Fibroblast of the aortic adventitia (primary cell): Measurements from ENCODE around the gene LIPC. TPM values are rescaled to one million over a fixed set of nuclear protein-coding genes. Genes with fewer than 3 reads are reported as not detected.
A peak's percentile ranks its signal among the peaks of the same experiment; 100 is the strongest.

Source experiments
- DNase-seq: peaks from one replicate; pipeline ENCODE4 v3.0.0-alpha.2; 2010; ENCODE audit warnings: low read depth
- H3K4me3 ChIP-seq: 2 replicates; pipeline ENCODE4 v1.5.1; 2011; ENCODE audit warnings: low read depth, mild to moderate bottlenecking, control low read depth, low read length, moderate library complexity
- total RNA-seq: library from RNA; depleted of rRNA; stranded (reverse); fragments of >200 nt; gene quantifications from 2 replicates; pipeline ENCODE4 v1.2.3, GENCODE V29; 2012; ENCODE audit warnings: low replicate concordance
- TF ChIP-seq, protein P1 (sequence below): IDR thresholded peaks from 2 replicates; pipeline ENCODE4 v1.5.1; 2011; ENCODE audit warnings: mild to moderate bottlenecking, low read length, control low read depth, inconsistent platforms; ENCODE audit not compliant: insufficient read depth

LIPC gene
- total RNA-seq, 1 donor: 0.90 TPM

DNA sequence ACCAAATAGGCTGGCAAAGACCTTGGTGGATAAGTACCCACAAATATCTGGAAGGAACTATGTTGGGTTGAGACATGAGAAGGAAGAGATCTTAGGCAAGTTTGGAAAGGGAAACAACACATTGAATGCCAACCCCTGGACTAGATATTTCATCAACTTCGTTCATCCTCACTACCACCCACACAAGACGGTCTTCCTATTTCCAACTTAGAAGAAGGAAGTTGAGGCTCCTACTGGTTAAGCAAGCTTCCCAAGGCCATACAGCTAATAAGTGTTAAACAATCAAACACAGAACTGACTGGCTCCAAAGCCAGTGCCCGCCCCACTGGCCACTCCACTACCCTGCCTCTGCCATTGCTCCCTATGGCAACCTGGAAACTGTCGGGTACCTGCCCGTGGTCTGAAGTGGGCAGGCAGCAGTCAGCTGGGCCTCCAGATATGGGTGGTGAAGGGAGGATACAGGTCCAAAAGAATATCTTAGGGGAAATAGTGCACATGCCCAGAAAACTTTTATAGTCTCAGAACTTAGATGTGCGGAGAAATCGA lies 94.9 kb downstream of the LIPC start:
- H3K4me3 ChIP-seq: no peak overlapping the region
- TF ChIP-seq, protein P1, sequence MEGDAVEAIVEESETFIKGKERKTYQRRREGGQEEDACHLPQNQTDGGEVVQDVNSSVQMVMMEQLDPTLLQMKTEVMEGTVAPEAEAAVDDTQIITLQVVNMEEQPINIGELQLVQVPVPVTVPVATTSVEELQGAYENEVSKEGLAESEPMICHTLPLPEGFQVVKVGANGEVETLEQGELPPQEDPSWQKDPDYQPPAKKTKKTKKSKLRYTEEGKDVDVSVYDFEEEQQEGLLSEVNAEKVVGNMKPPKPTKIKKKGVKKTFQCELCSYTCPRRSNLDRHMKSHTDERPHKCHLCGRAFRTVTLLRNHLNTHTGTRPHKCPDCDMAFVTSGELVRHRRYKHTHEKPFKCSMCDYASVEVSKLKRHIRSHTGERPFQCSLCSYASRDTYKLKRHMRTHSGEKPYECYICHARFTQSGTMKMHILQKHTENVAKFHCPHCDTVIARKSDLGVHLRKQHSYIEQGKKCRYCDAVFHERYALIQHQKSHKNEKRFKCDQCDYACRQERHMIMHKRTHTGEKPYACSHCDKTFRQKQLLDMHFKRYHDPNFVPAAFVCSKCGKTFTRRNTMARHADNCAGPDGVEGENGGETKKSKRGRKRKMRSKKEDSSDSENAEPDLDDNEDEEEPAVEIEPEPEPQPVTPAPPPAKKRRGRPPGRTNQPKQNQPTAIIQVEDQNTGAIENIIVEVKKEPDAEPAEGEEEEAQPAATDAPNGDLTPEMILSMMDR: no peak
- no peak for DNase-seq

GRCh38 chr15:58527573-58528187 lies 95.9 kb downstream of the LIPC start:
- TF ChIP-seq, protein P1: no peak
- H3K4me3 ChIP-seq: no peak overlapping the region
- DNase-seq: no peak

DNA sequence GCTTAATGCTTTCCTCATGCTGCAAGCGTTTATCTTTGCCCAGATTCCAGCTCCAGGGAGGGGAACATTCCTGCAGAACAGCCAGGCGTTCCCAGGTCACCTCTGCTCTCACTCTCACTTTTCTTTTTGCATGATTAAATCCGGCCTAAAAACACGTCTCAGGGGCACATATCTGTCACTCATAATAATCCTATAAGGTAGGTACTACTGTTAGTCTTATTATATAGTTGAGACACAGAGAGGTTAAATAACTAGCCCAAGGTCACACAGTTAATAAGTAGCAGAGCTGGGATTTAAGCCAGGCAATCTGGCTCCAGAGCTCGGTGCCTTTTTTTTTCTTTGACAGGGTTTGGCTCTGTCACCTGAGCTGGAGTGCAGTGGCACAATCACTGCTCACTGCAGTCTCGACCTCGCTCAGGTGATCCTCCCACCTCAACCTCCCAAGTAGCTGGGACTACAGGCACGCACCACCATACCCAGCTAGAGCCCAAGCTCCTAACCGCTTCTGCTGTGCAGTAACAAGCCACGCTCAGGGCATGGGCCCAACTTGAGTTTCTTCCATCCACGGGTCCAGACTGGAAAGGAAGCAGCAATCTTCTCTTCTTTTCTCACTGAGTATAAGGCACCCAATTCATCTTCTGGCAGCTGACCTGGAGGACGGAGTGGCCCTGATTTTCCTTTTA lies 96.5 kb downstream of the LIPC start:
- peak; percentile 87 for DNase-seq
- H3K4me3 ChIP-seq: no peak overlapping the region
- TF ChIP-seq, protein P1: no peak

- H3K4me3 ChIP-seq: no peak overlapping the region
- peak; percentile 26 for DNase-seq
- TF ChIP-seq, protein P1: no peak
These were observed 97.2 kb downstream of the LIPC start for GRCh38 chr15:58529041-58529440.

GRCh38 chr15:58530056-58530590 lies 98.3 kb downstream of the LIPC start:
- TF ChIP-seq, protein P1: no peak
- H3K4me3 ChIP-seq: no peak overlapping the region
- DNase-seq: no peak

DNA sequence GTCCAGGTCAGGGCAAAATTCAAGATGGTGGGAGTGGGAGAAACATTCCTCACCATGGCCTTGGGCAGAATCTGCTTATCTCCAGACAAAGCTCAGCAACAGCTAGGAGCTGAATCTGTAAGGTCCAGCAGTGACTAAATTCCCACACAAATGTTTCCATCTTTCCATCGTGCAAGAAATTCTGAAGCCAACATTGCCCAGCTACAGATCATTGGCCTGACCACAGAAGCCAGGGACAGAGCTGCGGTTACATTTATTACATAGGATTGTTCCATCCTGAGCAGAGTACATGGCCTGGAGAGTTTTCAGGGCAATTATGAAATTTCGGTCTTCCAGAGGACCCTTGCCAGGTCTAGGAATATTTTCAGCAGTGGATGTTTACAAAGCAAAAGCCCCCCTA lies 100.3 kb downstream of the LIPC start:
- H3K4me3 ChIP-seq: no peak overlapping the region
- DNase-seq: no peak
- TF ChIP-seq, protein P1: no peak
